Panc1 (cell line): ENCODE measurements around the gene MTREX. TPM values are rescaled to one million over a fixed set of nuclear protein-coding genes. Genes with fewer than 3 reads are reported as not detected.

Experiments
- ATAC-seq: fragments of 200-7000 bp; cut with Tn5 transposase; 2 replicates; pipeline ENCODE4 v1.9.1; 2020; ENCODE audit warnings: mild to moderate bottlenecking, moderate library complexity
- BruUV-seq: library from RNA; stranded (reverse); fragments of 400-500 nt; replicated peaks from 2 replicates; lab custom pipeline; 2021; lab: Mats Ljungman, UMichigan
- CTCF ChIA-PET: fragments of 300-600 bp; sonication (Branson Sonifier 250); formaldehyde crosslinking; loops from one replicate; lab custom pipeline; 2022; ENCODE audit warnings: antibody characterized with exemption; lab: Charles Lee
- POLR2A ChIA-PET: fragments of 300-600 bp; sonication (Branson Sonifier 250); formaldehyde crosslinking; loops from one replicate; lab custom pipeline; 2022; ENCODE audit warnings: antibody characterized with exemption; lab: Charles Lee
- DNase-seq: peaks from one replicate; pipeline ENCODE4 v3.0.0-alpha.2; 2010; ENCODE audit warnings: low read depth, low spot score
- H3K27ac ChIP-seq: 2 replicates; pipeline ENCODE4 v1.5.1; 2011; ENCODE audit warnings: mild to moderate bottlenecking, low read length, inconsistent platforms
- H3K27me3 ChIP-seq: fragments of 200-500 bp; sonication (Bioruptor generic); 2 replicates; pipeline ENCODE4 v1.6.0; 2014; ENCODE audit warnings: low read length, inconsistent platforms; ENCODE audit not compliant: control insufficient read depth, insufficient read depth
- H3K36me3 ChIP-seq: fragments of 200-500 bp; sonication (Bioruptor generic); 2 replicates; pipeline ENCODE4 v1.5.1; 2014; ENCODE audit warnings: inconsistent platforms, mild to moderate bottlenecking, low read length, moderate library complexity; ENCODE audit not compliant: control insufficient read depth, insufficient read depth
- H3K4me1 ChIP-seq: 2 replicates; pipeline ENCODE4 v1.5.1; 2011; ENCODE audit warnings: inconsistent platforms, mild to moderate bottlenecking, low read length, moderate library complexity; ENCODE audit not compliant: control insufficient read depth, insufficient read depth
- H3K4me3 ChIP-seq, 2 experiments: 2 replicates each; pipeline ENCODE4 v1.5.1; 2011 to 2012; ENCODE audit warnings: low read depth in 2 of 2, low read length in 2 of 2, mild to moderate bottlenecking in 2 of 2, inconsistent platforms in 1 of 2, moderate library complexity in 1 of 2
- H3K9me3 ChIP-seq: fragments of 200-500 bp; sonication (Bioruptor generic); 2 replicates; pipeline ENCODE4 v1.5.1; 2014; ENCODE audit warnings: low read depth, mild to moderate bottlenecking, inconsistent platforms, low read length, moderate library complexity; ENCODE audit not compliant: control insufficient read depth, insufficient read depth
- CTCF ChIP-seq: fragments of 450-650 bp; IDR thresholded peaks from 2 replicates; pipeline ENCODE4 v1.5.1; 2017; ENCODE audit warnings: mild to moderate bottlenecking
- POLR2AphosphoS5 ChIP-seq: IDR thresholded peaks from 2 replicates; pipeline ENCODE4 v1.6.1; 2012; ENCODE audit warnings: mild to moderate bottlenecking, low read depth, low read length, moderate library complexity
- SIN3A ChIP-seq: IDR thresholded peaks from 2 replicates; pipeline ENCODE4 v1.6.1; 2012; ENCODE audit warnings: low read depth, mild to moderate bottlenecking, low read length, moderate library complexity, borderline replicate concordance; ENCODE audit not compliant: insufficient read depth
- TCF7L2 ChIP-seq: IDR thresholded peaks from 2 replicates; pipeline ENCODE4 v1.6.1; 2011; ENCODE audit warnings: mild to moderate bottlenecking, low read depth, low read length, inconsistent platforms
- in situ Hi-C: cut with HindIII; loops from 2 replicates; pipeline ENCODE4 v1.10.0; 2016; ENCODE audit warnings: low sequenced_read_pairs, low pct_unique_long_range_greater_than_20kb
- intact Hi-C: fragments of 100-400 bp; cut with micrococcal nuclease; formaldehyde crosslinking; loops from one replicate; pipeline ENCODE4 v1.10.0; 2022; ENCODE audit not compliant: unreplicated experiment
- total RNA-seq: library from RNA; stranded (reverse); gene quantifications from one replicate; pipeline ENCODE4 v1.2.1, GENCODE V29; 2021; ENCODE audit not compliant: unreplicated experiment
- TF ChIP-seq, protein P1 (sequence below), 2 experiments: IDR thresholded peaks; 2 replicates each; pipeline ENCODE4 v1.6.1; 2011 to 2012; ENCODE audit warnings: low read depth in 2 of 2, control low read depth in 1 of 2, low read length in 1 of 2, mild to moderate bottlenecking in 1 of 2, moderate library complexity in 1 of 2; ENCODE audit not compliant: insufficient read depth in 1 of 2

MTREX gene
- total RNA-seq, 1 experiment from 2014 or later: 97.0 TPM

GRCh38 chr5:55437452-55437851 is 129.7 kb downstream of the MTREX start:
- BruUV-seq: TSS peak; percentile 40
- Histone ChIP-seq H3K4me3 (no peak overlapping the region), H3K9me3 (no peaks in the 10 kb centered on the region), H3K4me1 (peaks cover 38% of the 10 kb centered on the region), H3K27ac (peak overlapping the region; percentile 89), H3K36me3 (no peaks in the 10 kb centered on the region), H3K27me3 (no peaks in the 10 kb centered on the region)
- no peak for ATAC-seq
- intact Hi-C loops (no loop called here), in situ Hi-C loops (no loop called here)
- no peak for DNase-seq
- TF ChIP-seq SIN3A: no peak
- TF ChIP-seq CTCF: no peak
- no peak for TF ChIP-seq POLR2AphosphoS5
- TF ChIP-seq, protein P1, sequence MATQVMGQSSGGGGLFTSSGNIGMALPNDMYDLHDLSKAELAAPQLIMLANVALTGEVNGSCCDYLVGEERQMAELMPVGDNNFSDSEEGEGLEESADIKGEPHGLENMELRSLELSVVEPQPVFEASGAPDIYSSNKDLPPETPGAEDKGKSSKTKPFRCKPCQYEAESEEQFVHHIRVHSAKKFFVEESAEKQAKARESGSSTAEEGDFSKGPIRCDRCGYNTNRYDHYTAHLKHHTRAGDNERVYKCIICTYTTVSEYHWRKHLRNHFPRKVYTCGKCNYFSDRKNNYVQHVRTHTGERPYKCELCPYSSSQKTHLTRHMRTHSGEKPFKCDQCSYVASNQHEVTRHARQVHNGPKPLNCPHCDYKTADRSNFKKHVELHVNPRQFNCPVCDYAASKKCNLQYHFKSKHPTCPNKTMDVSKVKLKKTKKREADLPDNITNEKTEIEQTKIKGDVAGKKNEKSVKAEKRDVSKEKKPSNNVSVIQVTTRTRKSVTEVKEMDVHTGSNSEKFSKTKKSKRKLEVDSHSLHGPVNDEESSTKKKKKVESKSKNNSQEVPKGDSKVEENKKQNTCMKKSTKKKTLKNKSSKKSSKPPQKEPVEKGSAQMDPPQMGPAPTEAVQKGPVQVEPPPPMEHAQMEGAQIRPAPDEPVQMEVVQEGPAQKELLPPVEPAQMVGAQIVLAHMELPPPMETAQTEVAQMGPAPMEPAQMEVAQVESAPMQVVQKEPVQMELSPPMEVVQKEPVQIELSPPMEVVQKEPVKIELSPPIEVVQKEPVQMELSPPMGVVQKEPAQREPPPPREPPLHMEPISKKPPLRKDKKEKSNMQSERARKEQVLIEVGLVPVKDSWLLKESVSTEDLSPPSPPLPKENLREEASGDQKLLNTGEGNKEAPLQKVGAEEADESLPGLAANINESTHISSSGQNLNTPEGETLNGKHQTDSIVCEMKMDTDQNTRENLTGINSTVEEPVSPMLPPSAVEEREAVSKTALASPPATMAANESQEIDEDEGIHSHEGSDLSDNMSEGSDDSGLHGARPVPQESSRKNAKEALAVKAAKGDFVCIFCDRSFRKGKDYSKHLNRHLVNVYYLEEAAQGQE (IDR thresholded peaks at IDR 0.05; ENCODE audit: insufficient read depth in 1 of 2, low read depth in 2 of 2, low read length in 1 of 2): no peak
- no peak for TF ChIP-seq TCF7L2
- ChIA-PET CTCF (interaction anchor here (0.6 kb wide), 1 partner anchor 354 kb away, joined by 9 read pairs; no protein-coding TSS in a partner anchor), POLR2A (no interaction called here)

DNA sequence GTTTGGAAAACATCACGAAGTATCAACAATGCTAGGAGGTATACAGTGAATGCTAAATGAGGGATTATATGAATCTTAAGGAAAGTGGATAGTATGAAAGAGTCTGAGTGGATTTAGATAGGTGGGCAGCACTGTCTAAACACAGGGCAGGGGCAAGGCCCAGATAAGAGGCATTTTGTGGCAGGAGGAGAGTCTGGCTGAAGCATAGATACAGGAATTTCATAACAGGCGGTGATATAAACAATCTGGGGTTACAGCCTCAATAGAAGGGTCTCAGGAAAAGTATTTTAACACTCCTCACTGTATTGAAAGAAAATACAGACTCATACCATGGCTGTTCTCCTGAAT is 130.0 kb downstream of the MTREX start:
- peak; percentile 32 for ATAC-seq
- intact Hi-C loops: no loop called here
- peaks cover 38% of the 10 kb centered on the region for H3K4me1 ChIP-seq
- no peaks in the 10 kb centered on the region for H3K27me3 ChIP-seq
- POLR2A ChIA-PET: no interaction called here
- H3K9me3 ChIP-seq: no peaks in the 10 kb centered on the region
- no peak for DNase-seq
- no TSS peak for BruUV-seq
- TF ChIP-seq POLR2AphosphoS5: no peak
- TF ChIP-seq, protein P1 (IDR thresholded peaks at IDR 0.05; ENCODE audit: insufficient read depth in 1 of 2, low read depth in 2 of 2, low read length in 1 of 2): no peak
- TF ChIP-seq CTCF: no peak
- TF ChIP-seq TCF7L2: no peak
- CTCF ChIA-PET: interaction anchor here (0.6 kb wide), 1 partner anchor 354 kb away, joined by 9 read pairs; no protein-coding TSS in a partner anchor
- peak overlapping the region; percentile 89 for H3K27ac ChIP-seq
- no peaks in the 10 kb centered on the region for H3K36me3 ChIP-seq
- 0 out of 4 replicates have a peak overlapping the region, but pooled peaks of 1 of the 2 experiments have one; percentile 17 for H3K4me3 ChIP-seq
- in situ Hi-C loops: no loop called here
